ENCODE measurements around the gene PACRG. TPM values are rescaled to one million over a fixed set of nuclear protein-coding genes. Genes with fewer than 3 reads are reported as not detected.
A peak's percentile ranks its signal among the peaks of the same experiment; 100 is the strongest.

The PACRG gene
- total and polyA plus RNA-seq, 2 of the 4 experiments (the other 2 are of a cell fraction), result not detected

- H2AFZ ChIP-seq (replicated peaks; ENCODE audit: low read length, poor library complexity), result no peak overlapping the region
- CTCF ChIA-PET, result no interaction called here
- no peak overlapping the region for H3K4me3 ChIP-seq (ENCODE audit: insufficient read depth, low read depth, low read length)
- dilution Hi-C loops (cut with HindIII; ENCODE audit: low sequenced_read_pairs, unreplicated experiment), result no loop called here
- H3K4me2 ChIP-seq (ENCODE audit: low read depth, low read length), result no peak overlapping the region
- no peak overlapping the region for H2AK5ac ChIP-seq (ENCODE audit: low read depth, low read length)
- H3K56ac ChIP-seq (ENCODE audit: extremely low read depth, insufficient read depth, low read length), result no peak overlapping the region
- no peak overlapping the region for H4K5ac ChIP-seq (ENCODE audit: low read depth, low read length)
- in situ Hi-C loops (cut with MboI; ENCODE audit: low sequenced_read_pairs), result no loop called here
- peak; percentile 27; the same call in 1 of the 2 replicates for ATAC-seq (ENCODE audit: low read depth)
- no TSS peak for BruUV-seq (replicated peaks)
- no peak overlapping the region for H3K4ac ChIP-seq (ENCODE audit: low read depth, low read length)
- TF ChIP-seq MAFK (IDR thresholded peaks at IDR 0.05; ENCODE audit: low read depth, low read length) (no peak), RAD21 (IDR thresholded peaks at IDR 0.05; ENCODE audit: low read length) (no peak), RFX5 (IDR thresholded peaks at IDR 0.05; ENCODE audit: low read depth, low read length) (no peak), MXI1 (IDR thresholded peaks at IDR 0.05; ENCODE audit: borderline replicate concordance, low read depth, low read length) (no peak), RCOR1 (IDR thresholded peaks at IDR 0.05; ENCODE audit: insufficient replicate concordance, low read length) (no peak), NFE2L2 (IDR thresholded peaks at IDR 0.05; ENCODE audit: low read depth, low read length) (no peak), ELK1 (IDR thresholded peaks at IDR 0.05; ENCODE audit: borderline replicate concordance, low read depth, low read length) (no peak), MAZ (IDR thresholded peaks at IDR 0.05; ENCODE audit: borderline replicate concordance, low read depth, low read length) (no peak), USF2 (IDR thresholded peaks at IDR 0.05; ENCODE audit: low read depth, low read length) (no peak), BHLHE40 (IDR thresholded peaks at IDR 0.05; ENCODE audit: low read depth, low read length) (no peak), CTCF (conservative IDR thresholded peaks at IDR 0.05; ENCODE audit: low read depth, low read length) (no peak)
- no peaks in the 10 kb centered on the region for H3K27me3 ChIP-seq (ENCODE audit: control insufficient read depth, insufficient read depth, low read length)
- no peak overlapping the region for H3K23ac ChIP-seq (ENCODE audit: low read depth, low read length)
- no peak overlapping the region for H3K18ac ChIP-seq (ENCODE audit: low read depth, low read length)
- no peak overlapping the region for H2BK20ac ChIP-seq (ENCODE audit: low read depth, low read length)
- intact Hi-C loops (cut with micrococcal nuclease), result no loop called here
- H3K9me3 ChIP-seq (ENCODE audit: control insufficient read depth, insufficient read depth, low read length), result peaks cover 3% of the 10 kb centered on the region
- DNase-seq, result peak; percentile 4
- H4K91ac ChIP-seq (ENCODE audit: insufficient read depth, low read depth, low read length), result no peak overlapping the region
- H2AK9ac ChIP-seq (replicated peaks; ENCODE audit: low read depth, low read length, poor library complexity), result no peak overlapping the region
- no peaks in the 10 kb centered on the region for H4K20me1 ChIP-seq (ENCODE audit: insufficient read depth, low read length)
- H3K79me1 ChIP-seq (ENCODE audit: low read depth in 1 of 2, low read length in 2 of 2), result no peaks in the 10 kb centered on the region
- H3K9ac ChIP-seq (ENCODE audit: low read depth, low read length), result no peak overlapping the region
- H4K8ac ChIP-seq (ENCODE audit: low read depth in 2 of 2, low read length in 2 of 2), result no peak overlapping the region
- POLR2A ChIA-PET (ENCODE audit: unreplicated experiment), result no interaction called here
- H3K4me1 ChIP-seq (ENCODE audit: control insufficient read depth, insufficient read depth, low read length), result no peaks in the 10 kb centered on the region
- H2BK120ac ChIP-seq (ENCODE audit: low read depth, low read length), result no peak overlapping the region
- no peak overlapping the region for H3K27ac ChIP-seq (ENCODE audit: insufficient read depth, low read length)
- no peak overlapping the region for H2BK5ac ChIP-seq (ENCODE audit: low read depth, low read length, poor library complexity, severe bottlenecking)
- H2BK15ac ChIP-seq (ENCODE audit: low read depth, low read length), result no peak overlapping the region
- H3K14ac ChIP-seq (replicated peaks; ENCODE audit: low read depth, low read length), result no peak overlapping the region
- no peaks in the 10 kb centered on the region for H3K9me1 ChIP-seq (ENCODE audit: insufficient read depth, low read length)
- H3K36me3 ChIP-seq (ENCODE audit: control insufficient read depth, insufficient read depth, low read length), result no peaks in the 10 kb centered on the region
- 55% methylated on average over 3 of the region's 5 CpGs; no CpG with 5 or more reads in 1 of the 2 experiments for WGBS, 2 experiments (ENCODE audit: extremely low coverage in 2 of 2, insufficient read length in 1 of 2)
These were observed 272.0 kb downstream of the PACRG start for GRCh38 chr6:162999575-163000285.
